MCF 10A (cell line): Measurements from ENCODE around the gene HEPACAM. TPM values are rescaled to one million over a fixed set of nuclear protein-coding genes. Genes with fewer than 3 reads are reported as not detected.
A peak's percentile ranks its signal among the peaks of the same experiment; 100 is the strongest.
"Not testable (repeated sequence)": the region's sequence is repeated elsewhere in the genome, so short reads cannot be mapped to it uniquely, and the experiment has no call there.

ENCODE experiments used
- BruUV-seq: library from RNA; stranded (reverse); fragments of 400-500 nt; replicated peaks from 2 replicates; lab custom pipeline; 2021; lab: Mats Ljungman, UMichigan
- CTCF ChIA-PET: fragments of 300-600 bp; sonication (Branson Sonifier 250); formaldehyde crosslinking; extraction: SDS; loops from one replicate; lab custom pipeline; 2021; ENCODE audit warnings: antibody characterized with exemption, inconsistent platforms; lab: Yijun Ruan, JAX
- POLR2A ChIA-PET: fragments of 300-600, 350-650 bp; sonication (Branson Sonifier 250); formaldehyde crosslinking; extraction: SDS; loops from one replicate; lab custom pipeline; 2020; ENCODE audit warnings: antibody characterized with exemption, inconsistent platforms; lab: Yijun Ruan, JAX
- DNase-seq: peaks from one replicate; pipeline ENCODE4 v3.0.0-alpha.2; 2018; ENCODE audit not compliant: unreplicated experiment
- H3K27ac Mint-ChIP-seq: one replicate; pipeline ENCODE4 v1.8.0; 2022; ENCODE audit warnings: mild to moderate bottlenecking, low read depth, mixed read lengths; ENCODE audit not compliant: unreplicated experiment
- H3K27me3 Mint-ChIP-seq: one replicate; pipeline ENCODE4 v1.8.0; 2022; ENCODE audit warnings: mixed read lengths; ENCODE audit not compliant: insufficient read depth, unreplicated experiment
- H3K36me3 Mint-ChIP-seq: one replicate; pipeline ENCODE4 v1.8.0; 2022; ENCODE audit warnings: mild to moderate bottlenecking, moderate library complexity, mixed read lengths; ENCODE audit not compliant: insufficient read depth, unreplicated experiment
- H3K4me1 Mint-ChIP-seq: one replicate; pipeline ENCODE4 v1.8.0; 2022; ENCODE audit warnings: mixed read lengths; ENCODE audit not compliant: insufficient read depth, unreplicated experiment
- H3K4me3 Mint-ChIP-seq: one replicate; pipeline ENCODE4 v1.8.0; 2022; ENCODE audit warnings: mild to moderate bottlenecking, moderate library complexity, mixed read lengths; ENCODE audit not compliant: unreplicated experiment
- H3K9me3 Mint-ChIP-seq: one replicate; pipeline ENCODE4 v1.8.0; 2022; ENCODE audit warnings: mixed read lengths; ENCODE audit not compliant: unreplicated experiment
- CTCF ChIP-seq: fragments of 200-600 bp; IDR thresholded peaks from one replicate; pipeline ENCODE4 v1.8.0; 2022; ENCODE audit warnings: antibody characterized with exemption, mild to moderate bottlenecking; ENCODE audit not compliant: unreplicated experiment
- intact Hi-C: fragments of 100-400 bp; cut with micrococcal nuclease; formaldehyde crosslinking; loops from 2 replicates; pipeline ENCODE4 v1.14.1; 2022
- total RNA-seq: library from RNA; stranded (reverse); gene quantifications from 2 replicates; pipeline ENCODE4 v1.2.3, GENCODE V29; 2022

HEPACAM gene
- total RNA-seq, 1 experiment from 2014 or later = not detected

GRCh38 chr11:124971810-124972209 lies 36.0 kb upstream of the HEPACAM start:
- H3K4me1 Mint-ChIP-seq = no peaks in the 10 kb centered on the region
- no peaks in the 10 kb centered on the region for H3K27me3 Mint-ChIP-seq
- no peak for DNase-seq
- CTCF ChIA-PET = interaction anchor here (0.6 to 8.1 kb wide), 17 partner anchors 11 to 382 kb away, joined by 3 to 102 read pairs (median 5); partner anchors contain the start of genes CCDC15 and PKNOX2
- no peak overlapping the region for H3K4me3 Mint-ChIP-seq
- no TSS peak for BruUV-seq
- H3K36me3 Mint-ChIP-seq = no peaks in the 10 kb centered on the region
- no peaks in the 10 kb centered on the region for H3K9me3 Mint-ChIP-seq
- no peak overlapping the region for H3K27ac Mint-ChIP-seq
- POLR2A ChIA-PET = interaction anchor here (0.8 kb wide), 1 partner anchor 153 kb away, joined by 3 read pairs; no protein-coding TSS in a partner anchor
- intact Hi-C loops = loop anchor here (1.0 kb wide), 1 partner anchor 169 kb away; no protein-coding TSS in a partner anchor
- TF ChIP-seq CTCF = no peak

- peak; percentile 66 for DNase-seq
- no peak overlapping the region for H3K27ac Mint-ChIP-seq
- ChIA-PET POLR2A (interaction anchor here (0.8 kb wide), 1 partner anchor 154 kb away, joined by 3 read pairs; no protein-coding TSS in a partner anchor), CTCF (interaction anchor here (0.6 to 8.1 kb wide), 22 partner anchors 10 to 678 kb away, joined by 3 to 102 read pairs (median 4); partner anchors contain the start of gene PKNOX2)
- H3K4me1 Mint-ChIP-seq = no peaks in the 10 kb centered on the region
- H3K27me3 Mint-ChIP-seq = no peaks in the 10 kb centered on the region
- TF ChIP-seq CTCF = peak; percentile 22
- no peaks in the 10 kb centered on the region for H3K9me3 Mint-ChIP-seq
- intact Hi-C loops = loop anchor here (1.0 kb wide), 1 partner anchor 170 kb away; no protein-coding TSS in a partner anchor
- no TSS peak for BruUV-seq
- H3K4me3 Mint-ChIP-seq = no peak overlapping the region
- no peaks in the 10 kb centered on the region for H3K36me3 Mint-ChIP-seq
Measured at GRCh38 chr11:124970925-124971324, 35.1 kb upstream of the HEPACAM start.

GRCh38 chr11:124968197-124968596 lies 32.4 kb upstream of the HEPACAM start:
- H3K27ac Mint-ChIP-seq, H3K4me3 Mint-ChIP-seq, intact Hi-C loops, H3K9me3 Mint-ChIP-seq, POLR2A ChIA-PET, H3K4me1 Mint-ChIP-seq, BruUV-seq, DNase-seq, H3K27me3 Mint-ChIP-seq, H3K36me3 Mint-ChIP-seq: not testable (repeated sequence)
- CTCF ChIA-PET = interaction anchor here (0.6 to 8.1 kb wide), 4 partner anchors 107 to 322 kb away, joined by 3 to 102 read pairs (median 7); partner anchors contain the start of gene PKNOX2

- Mint-ChIP-seq H3K27me3 (no peaks in the 10 kb centered on the region), H3K9me3 (no peaks in the 10 kb centered on the region), H3K4me1 (no peaks in the 10 kb centered on the region), H3K4me3 (no peak overlapping the region), H3K36me3 (no peaks in the 10 kb centered on the region), H3K27ac (no peak overlapping the region)
- peak; percentile 69 for TF ChIP-seq CTCF
- ChIA-PET CTCF (interaction anchor here (0.7 to 4.6 kb wide), 12 partner anchors 20 to 1170 kb away, joined by 3 to 36 read pairs (median 3); no protein-coding TSS in a partner anchor), POLR2A (no interaction called here)
- no TSS peak for BruUV-seq
- DNase-seq = peak; percentile 85
- intact Hi-C loops = loop anchor here (1.0 to 5.0 kb wide), 6 partner anchors 115 to 913 kb away; no protein-coding TSS in a partner anchor
Measured at GRCh38 chr11:124961972-124962609, 26.2 kb upstream of the HEPACAM start.
